MM.1S (cell line): ENCODE data around the gene TSPYL4.

Experiments
- EZH2phosphoT487 ChIP-seq: fragments of 300-600 bp; sonication (generic); IDR thresholded peaks from 2 replicates; pipeline ENCODE4 v1.6.1; 2018; ENCODE audit warnings: antibody characterized with exemption, low read length
- TF ChIP-seq, protein P1 (sequence below): fragments of 300-600 bp; sonication (generic); IDR thresholded peaks from 2 replicates; pipeline ENCODE4 v1.5.1; 2016; ENCODE audit warnings: antibody characterized with exemption, low read length, mixed read lengths

DNA sequence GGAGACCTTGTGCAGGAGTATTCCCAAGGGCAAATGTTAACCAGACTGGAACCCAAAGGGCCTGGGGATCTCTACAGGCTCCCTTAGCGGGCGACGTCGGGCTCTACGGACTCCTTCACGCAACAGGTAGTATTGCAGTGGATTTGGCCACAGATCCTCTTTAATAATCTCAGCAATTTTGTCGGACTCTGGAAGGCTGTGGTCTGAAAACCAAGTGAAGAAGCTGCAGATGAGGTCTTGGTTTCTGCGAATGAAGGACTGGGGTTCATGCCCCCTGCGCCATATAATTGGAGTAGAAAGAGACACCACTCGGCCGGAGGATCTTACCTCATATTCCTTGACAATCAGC is 24.6 kb upstream of the TSPYL4 start:
- TF ChIP-seq, protein P1, sequence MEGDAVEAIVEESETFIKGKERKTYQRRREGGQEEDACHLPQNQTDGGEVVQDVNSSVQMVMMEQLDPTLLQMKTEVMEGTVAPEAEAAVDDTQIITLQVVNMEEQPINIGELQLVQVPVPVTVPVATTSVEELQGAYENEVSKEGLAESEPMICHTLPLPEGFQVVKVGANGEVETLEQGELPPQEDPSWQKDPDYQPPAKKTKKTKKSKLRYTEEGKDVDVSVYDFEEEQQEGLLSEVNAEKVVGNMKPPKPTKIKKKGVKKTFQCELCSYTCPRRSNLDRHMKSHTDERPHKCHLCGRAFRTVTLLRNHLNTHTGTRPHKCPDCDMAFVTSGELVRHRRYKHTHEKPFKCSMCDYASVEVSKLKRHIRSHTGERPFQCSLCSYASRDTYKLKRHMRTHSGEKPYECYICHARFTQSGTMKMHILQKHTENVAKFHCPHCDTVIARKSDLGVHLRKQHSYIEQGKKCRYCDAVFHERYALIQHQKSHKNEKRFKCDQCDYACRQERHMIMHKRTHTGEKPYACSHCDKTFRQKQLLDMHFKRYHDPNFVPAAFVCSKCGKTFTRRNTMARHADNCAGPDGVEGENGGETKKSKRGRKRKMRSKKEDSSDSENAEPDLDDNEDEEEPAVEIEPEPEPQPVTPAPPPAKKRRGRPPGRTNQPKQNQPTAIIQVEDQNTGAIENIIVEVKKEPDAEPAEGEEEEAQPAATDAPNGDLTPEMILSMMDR: no peak
- TF ChIP-seq EZH2phosphoT487: no peak
